DMS53 (cell line): ENCODE measurements around the gene AMBRA1.

ENCODE experiments used
- DNase-seq: peaks from one replicate; lab custom pipeline; 2025; lab: John Stamatoyannopoulos, UW

The AMBRA1 gene

DNA sequence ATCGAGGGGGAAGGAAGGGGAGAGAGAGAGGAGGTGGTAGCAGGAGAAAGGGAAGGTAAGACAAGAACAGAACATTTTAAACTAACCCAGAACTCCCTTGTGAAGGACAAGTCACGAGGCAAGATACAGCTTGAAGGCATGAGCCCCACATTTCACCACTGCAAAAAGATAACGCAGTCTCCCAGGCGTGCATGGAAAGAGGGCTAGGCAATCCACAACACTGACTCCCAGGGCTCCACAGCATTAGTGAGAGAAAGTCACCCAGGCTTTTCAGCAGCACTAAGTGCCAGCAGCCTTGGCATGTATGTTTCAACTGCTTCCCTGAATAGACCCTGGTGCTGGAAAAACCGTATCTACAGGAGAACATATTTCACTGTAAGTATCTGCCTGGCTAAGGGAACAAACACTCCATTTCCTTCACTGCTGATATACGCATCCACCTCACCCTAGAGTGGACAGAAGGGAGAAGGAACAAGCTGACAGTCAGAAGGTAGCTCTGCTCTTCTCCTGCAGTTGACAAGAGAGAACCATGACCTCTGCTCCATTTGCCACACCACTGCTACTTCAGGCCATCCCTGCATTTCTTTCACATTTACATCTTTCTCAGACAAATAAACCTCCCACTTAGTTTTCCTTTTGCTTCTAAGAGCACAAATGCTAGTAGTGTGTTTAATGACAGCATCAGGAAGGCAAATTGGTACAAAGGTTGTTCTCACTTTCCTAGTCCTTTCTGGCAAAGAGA lies 87.9 kb downstream of the AMBRA1 start:
- DNase-seq: no peak

DNA sequence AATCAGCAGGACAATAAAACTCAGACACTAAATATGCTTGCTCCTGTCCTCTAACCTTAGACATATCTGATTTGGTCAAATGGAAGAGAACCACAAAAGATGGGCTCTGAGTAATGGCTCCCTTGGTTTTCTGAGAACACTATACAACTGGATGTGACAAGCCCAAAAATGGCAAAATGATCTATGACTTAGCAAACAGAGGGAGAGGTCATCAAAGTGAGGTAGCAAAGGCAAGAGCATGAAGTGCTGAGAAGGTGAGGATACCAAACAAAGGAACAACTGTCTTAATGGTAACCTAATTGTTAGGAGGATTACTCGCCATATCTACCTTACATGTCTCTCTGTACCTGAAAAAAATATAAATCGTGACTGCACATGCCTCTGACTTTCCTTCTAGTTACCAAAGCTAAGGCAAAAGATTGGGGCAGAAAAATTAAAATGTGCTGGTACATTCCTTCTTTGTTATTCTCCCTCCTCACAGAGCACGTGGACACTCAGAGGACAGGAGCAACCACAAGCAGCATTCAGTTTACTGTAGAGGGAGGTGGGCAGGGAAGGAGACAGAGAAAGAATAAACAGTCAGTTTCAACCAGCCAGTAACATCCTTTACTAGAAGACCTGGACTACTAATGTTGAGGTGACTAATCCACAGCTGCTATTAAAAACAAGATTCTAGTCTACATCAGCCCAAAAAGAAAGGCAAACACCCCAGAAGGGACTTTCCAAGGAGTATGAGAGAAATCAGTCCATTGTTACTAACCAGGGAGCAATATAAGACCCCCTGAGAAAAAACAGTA lies 88.8 kb downstream of the AMBRA1 start:
- no peak for DNase-seq

DNA sequence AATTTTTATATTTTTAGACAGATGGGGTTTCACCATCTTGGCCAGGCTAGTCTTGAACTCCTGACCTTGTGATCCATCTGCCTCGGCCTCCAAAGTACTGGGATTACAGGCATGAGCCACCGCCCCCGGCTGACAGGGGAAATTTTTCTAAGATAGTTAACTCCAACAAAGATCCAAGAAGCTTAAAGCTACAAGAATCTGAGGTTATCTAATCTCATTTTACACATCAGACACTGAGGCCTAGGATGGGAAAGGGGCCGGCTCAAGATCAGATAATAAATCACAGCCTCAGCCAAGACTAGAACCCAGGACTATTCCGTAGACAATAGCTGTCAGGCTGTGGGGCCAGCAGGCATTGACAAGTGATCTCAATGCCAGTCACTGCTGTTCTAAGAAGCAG lies 94.0 kb downstream of the AMBRA1 start:
- DNase-seq: no peak

DNA sequence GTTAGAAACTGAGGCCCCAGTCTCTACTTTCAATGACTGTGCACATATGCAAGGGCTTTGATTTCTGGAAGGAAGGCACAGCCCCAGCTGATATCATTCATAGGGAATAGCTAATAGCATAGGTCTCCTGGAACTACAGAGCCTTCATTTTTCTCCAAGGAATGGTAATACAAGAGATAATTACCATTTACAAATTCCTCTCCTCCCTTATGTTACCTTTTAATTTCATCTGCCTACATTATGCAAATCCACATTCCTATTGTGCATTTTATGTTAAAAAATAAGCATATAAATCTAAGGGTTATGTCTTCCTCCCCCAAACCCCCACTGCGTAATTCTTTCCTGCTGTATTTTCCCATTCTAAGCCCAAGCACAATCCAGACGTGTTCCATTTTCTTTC lies 94.9 kb downstream of the AMBRA1 start:
- no peak for DNase-seq

DNA sequence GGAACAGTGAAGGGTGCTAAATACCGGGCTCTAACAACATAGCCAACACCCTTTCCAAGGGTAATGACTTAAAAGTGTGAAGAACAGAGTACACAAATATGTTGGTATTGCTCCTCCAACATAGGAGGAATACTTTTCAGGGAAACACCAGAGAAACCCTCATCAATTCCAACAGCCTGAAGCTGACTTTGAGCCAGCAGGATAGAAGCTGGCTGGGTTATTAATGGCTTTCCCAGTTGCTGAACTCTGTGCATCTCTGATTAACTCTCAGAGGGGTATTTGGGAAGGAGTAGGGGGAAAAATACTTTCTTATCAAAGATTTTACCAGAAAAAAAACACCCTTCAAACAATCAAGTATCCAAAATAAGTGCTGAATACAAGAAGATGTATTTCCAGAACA lies 95.6 kb downstream of the AMBRA1 start:
- no peak for DNase-seq

DNA sequence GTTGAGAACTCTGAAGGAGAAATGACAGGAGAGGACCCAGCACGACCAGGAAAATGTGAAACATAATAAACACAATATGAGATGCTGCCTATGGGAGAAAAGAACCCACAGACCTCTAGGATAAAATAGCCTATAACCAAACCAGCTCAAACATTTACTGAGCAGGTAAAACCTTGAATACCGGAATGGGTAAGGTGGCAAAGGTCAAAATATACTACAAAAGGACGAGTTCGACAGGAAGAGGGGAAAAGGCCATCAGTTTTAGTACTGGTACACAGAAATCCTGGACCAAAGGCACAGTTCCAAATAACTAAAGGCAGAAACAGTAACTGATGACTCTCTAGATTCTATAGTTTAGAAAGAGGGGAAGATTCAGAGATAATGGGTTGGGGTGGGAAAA lies 96.3 kb downstream of the AMBRA1 start:
- no peak for DNase-seq

DNA sequence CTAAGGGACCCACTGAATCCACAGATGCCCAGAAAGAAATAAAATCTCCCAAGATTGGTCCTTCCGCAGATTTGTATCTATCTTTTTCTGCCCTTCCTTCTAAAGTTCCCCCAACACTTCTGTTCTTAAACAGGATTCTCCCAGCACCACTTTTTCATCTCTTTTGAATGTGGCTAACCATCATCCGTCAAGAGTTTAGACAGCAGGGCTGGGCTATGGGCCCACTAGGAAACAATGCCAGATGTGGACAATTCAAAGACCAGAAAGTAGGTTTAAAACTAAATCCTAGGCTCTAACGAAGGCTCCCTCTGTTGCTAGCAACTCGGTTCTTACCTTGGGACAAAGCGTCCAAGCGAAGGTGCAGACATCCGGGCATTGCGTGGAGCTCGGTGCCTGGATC lies 100.0 kb downstream of the AMBRA1 start:
- DNase-seq: no peak

DNA sequence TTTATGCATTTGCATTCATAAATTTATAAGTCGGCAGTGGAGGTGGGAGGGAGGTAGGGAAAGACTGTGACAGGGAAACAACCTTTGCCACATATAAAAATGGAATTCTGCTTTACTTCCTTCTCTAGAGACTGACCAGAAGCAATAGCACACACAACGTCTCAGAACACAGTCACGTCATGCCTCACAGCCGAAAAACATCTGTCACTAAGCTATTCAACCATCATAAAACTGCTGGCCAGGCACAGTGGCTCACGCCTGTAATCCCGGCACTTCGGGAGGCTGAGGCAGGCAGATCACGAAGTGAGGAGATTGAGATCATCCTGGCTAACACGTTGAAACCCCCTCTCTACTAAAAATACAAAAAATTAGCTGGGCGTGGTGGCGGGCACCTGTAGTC lies 101.3 kb downstream of the AMBRA1 start:
- DNase-seq: no peak

DNA sequence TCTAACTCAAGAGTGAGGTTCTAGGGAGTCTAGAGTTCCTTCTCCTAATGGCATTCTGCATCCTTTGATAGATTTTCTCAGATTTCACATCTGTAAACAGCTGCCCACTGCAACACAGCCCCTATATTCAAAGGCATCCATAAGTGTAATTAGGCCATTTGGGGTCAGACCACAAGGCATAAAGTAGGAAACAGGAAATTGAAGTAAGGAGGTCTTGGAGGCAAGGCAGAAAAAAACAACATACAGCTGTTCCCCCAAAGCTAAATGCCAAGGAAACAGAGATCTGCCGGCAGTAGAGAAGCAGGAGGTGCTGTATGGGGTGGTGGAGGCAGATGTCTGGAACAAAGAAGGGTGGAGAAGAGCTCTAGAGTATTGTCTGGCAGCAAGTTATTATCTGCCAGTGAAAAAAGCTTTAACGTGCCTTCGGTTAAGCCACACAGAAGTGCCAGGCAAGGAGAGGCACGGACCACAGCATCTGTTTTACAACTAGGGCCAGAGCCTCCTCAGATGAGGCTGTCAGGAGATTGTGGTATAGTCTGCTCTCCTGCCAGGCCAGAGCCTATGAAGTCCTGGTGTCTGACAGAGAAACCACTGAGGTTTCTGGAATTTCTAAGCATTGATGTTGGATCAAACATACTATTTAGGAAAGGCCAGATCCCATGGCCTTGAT lies 102.0 kb downstream of the AMBRA1 start:
- DNase-seq: no peak

DNA sequence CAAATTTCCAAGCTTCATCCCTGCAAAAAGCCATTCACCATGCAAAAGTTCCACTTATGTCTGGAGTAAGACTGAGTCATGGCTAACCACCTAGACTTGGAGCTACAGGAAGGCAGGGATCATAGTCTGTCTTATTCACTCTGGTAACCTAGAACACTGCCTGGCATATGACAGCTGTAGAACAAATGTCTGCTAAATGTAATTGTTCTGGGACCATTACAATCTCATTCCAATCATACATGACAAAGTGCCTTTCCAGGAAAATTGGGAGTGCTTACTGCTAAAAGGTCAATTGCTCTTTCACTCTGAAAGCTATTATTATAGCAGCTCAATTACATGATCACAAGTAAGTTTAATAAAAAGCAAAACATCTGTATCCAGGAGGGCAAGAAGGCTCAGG lies 103.2 kb downstream of the AMBRA1 start:
- DNase-seq: no peak

DNA sequence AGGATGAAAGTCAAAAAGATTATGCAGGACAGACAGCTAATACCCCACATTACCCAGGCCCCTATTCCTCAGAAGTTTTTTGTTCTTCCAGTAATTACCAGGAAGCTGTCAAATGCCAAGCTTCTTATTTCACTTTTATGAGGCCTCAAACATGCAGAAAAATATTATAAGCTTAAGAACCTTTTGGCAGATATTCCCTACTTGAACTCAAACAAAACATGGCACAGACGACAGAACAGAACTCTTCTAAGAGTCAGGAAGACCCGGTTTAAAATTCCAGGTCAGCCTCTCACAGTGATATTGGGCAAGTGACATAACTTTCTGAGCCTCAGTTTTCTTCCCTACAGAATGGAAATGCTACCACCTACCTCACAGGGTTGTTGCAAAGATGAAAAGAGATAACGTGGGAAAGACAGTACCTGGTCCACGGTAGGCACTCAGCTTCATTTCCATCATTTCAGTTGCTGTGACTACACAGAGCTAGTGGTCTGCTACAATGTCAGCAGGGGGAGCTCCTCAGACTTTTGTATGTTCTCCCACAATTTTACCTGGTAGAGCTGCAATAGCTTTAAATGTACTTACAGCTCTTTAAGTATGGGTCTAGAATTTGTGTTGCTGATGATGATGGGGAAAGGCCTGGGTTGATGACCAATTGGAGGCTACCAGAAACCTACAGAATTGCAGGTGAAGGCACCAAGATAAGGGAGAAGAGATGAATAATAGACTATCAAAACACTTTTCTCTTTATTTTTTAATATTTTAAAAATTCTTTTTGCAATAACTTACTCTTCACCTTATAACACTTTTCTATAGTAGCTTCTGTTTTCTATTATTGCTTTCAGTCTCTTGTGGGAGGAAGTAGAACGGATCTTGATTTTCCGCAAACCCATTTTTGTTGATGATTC lies 103.9 kb downstream of the AMBRA1 start:
- peak; percentile 62 for DNase-seq

DNA sequence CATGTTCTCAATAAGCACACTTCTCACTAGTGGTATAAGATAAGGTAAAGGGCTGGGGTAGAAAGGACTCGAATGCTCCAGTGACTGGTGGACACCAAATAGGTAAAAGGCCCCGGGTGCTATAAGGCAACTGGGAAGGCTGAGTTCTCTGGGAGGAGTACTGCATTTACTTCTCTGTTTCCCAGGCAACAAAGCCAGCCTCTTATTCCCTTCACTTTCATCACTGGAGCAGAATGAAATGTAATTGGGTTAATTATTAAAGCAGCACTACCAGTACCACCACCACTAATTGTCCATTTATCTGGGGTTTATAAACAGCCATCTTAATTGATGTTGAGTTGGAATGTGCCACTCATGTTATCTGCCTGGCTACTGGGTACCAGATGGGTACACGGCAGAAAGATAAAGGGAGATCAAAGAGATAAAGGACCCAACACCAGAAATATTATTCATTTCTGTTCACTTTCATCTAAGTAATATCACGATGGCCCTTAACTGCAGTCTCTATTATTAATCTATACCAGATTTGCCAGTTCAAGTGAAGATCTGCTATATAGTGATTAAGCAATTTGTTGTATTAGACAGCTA lies 107.9 kb downstream of the AMBRA1 start:
- no peak for DNase-seq

DNA sequence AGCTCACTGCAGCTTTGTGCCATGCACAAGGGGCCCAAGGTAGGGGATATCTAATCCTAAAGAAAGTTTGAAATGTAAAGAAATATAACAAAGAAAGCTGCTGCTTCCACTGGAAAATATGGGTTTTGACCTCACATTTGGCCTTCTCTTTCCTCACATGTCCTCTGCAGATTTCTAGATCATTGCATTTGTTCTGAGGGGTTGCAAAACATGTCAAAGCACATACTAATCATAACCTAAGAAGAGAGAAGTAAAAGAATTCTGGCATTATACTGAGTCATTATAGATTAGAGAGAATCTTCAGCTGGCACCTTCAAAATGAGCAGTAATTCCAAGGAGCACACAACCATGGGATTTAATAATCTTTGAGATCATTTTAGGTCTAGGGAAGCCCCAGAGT lies 109.7 kb downstream of the AMBRA1 start:
- DNase-seq: no peak

DNA sequence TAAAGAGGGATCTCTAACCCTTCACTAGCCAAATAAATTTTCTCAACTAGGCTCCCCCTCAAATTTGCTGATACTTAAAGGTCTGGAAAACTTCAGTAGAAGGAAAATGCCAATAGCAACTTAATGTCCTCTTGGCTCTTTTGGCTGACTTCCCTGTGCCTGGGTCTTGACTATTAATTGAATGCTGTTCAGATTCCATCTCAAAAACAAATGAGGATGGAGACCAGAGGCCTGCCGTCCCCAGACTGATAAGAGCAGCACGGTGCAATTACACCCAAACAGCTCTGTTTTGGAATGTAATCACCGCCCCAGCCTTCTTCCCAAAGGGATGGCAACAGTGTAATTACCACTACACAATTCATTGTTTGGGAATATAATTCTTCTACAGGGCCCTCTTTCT lies 112.9 kb downstream of the AMBRA1 start:
- DNase-seq: no peak

DNA sequence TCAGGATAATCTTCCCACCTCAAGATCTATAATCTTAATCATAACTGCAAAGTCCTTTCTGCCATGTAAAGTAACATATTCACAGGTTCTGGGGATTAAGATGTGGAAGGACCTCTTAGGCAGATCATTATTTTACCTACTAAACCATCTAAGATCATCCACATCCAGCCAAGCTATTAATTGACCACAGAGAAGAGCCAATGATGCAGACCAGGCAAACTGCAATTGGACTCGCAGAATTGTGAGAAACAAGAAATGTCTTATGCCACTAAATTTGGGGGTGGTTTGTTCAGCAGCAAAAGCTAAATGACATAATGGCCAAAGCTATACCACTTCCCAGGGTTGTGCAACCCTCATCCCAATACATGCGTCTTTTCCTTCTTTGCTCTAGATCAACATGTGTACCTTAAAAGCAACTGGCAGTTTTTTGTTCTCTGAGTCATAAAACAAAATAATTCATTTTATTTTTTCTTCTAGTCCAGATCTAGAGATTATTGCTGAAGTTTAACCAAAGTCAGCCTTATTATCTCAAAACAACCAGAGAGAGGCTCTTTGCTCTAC lies 113.6 kb downstream of the AMBRA1 start:
- no peak for DNase-seq

DNA sequence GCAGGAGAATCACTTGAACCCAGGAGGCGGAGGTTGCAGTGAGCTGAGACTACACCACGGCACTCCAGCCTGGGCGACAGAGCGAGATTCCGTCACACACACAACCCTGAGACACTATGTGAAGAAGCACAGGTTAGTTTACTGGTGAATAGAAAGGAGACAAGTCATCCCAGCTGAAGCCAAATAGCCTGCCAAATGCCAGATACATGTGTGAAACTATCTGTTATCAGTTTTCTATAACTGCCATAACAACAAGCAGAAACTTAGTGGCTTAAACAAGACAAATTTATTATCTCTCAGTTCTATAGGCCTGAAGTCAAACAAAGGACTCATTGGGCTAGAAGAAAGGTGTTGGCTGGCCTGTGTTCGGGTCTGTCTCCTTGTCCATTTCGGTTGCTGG lies 114.2 kb downstream of the AMBRA1 start:
- DNase-seq: no peak

DNA sequence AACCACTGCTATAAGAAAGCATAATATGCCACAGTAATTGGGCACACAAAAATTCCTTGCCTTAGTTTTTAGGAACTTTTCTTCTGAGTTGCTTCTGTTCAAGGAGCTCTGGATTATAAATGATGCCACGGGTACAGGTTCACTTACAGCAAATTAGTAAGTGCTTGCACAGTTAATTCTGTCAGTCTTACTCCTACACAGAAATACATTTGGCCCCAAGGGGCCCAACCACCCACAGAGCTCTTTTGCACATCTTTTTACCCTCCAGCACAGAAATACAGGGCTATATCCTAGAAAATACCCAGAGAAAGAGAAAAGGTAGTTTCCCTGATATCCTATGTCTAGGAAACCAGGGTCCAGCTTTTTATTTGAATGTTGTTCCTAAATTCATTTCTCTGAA lies 115.6 kb downstream of the AMBRA1 start:
- DNase-seq: no peak

DNA sequence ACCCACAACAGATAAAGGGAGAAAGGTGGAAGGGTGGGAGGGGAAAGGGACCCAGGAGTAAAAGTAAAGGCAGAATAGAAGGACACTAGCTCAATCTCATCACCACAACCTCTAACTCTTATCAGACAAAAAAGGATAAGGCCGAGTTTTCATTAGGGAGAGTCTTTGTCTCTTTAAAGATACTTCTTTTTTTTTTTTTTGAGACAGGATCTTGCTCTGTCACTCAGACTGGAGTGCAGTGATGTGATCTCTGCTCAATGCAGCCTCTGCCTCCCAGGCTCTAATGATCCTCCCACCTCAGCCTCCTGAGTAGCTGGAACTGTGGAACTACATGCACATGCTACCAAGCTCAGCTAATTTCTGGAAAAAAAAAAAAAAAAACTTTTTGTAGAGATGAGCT lies 116.7 kb downstream of the AMBRA1 start:
- DNase-seq: no peak

DNA sequence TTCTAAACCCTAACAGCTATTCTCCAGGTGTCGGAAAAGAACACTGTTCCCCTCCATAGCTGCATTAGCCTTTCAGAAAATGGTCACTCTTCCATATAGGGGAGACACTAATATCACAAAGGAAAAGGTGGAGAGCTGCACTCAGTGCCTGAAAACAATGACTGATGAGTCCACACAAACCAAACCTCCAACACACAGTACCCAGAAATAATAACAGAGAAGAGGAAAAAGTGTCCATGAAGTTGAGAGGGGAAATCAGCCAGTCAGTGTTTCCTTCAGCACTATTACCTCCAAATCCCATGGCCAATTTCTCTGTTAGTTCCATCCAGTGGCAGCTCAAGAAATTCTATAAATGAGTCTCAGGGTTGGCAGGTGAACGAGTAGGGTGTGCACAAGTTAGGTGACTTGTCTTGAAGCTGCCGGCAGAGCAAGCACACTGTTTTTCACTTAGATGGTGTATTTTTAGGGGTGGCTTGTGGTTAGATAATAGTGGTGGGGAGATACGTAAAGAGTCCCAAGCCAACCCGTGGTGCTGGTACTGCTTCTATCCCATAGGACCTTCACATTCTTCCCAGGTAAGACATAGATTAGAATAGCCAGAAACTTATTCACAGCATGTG lies 117.8 kb downstream of the AMBRA1 start:
- no peak for DNase-seq

DNA sequence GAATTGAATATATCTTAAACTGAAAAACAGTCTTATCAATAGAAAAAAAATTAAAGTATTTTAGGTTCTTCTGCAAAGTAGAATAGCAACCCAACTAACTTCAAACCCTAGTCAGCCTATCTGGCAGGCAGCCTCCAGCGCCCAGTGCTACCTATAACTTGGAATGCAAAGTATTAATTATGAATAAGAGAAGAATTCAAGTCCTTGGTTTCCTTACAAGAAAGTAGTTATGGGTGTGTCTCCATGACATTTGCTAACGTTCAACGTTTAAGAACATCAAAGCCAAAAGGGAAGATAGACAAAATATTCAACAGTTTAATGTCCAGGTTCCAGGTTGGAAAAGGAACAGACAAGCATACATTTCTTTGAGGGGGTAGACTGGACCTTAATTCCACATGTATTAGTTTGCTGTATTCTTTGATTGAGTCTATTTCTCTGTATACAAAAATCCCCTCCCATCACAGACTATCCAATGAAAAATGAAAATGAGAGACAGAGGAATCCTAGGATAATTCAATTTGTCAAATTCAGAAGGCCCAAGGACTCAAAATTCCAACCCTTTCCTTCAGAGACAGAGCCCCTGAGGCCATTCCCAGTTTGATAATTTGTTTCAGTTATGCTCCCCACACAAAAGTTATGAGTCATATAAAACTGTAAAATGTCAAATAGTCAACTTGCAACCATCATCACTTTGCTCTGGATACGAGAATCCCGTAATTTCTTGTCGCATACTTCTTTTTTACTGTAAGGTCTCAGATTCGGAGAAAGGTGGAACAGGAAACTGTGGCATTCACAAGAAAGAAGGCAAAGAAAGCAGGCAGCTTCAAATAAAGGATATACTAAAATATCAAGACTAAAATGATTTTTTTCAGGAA lies 118.5 kb downstream of the AMBRA1 start:
- no peak for DNase-seq
